ENCODE data around the gene NAA38.

Gene NAA38

GRCh38 chr17:7833795-7834541, 23.4 kb downstream of the NAA38 start, which contains the start of gene KDM6B:
Gene KDM6B, plus strand, starts transcription at chr17:7834217. Its CDS starts 11,338 bp downstream, at chr17:7845555.
- Histone ChIP-seq H2AFZ (ENCODE audit: low read depth, low read length) (0 out of 2 replicates have a peak within 1 kb of the TSS, but pooled peaks have one; percentile 36), H3K27ac (ENCODE audit: low read length) (peak within 1 kb of the TSS; percentile 90), H3K27me3 (ENCODE audit: low read depth, low read length) (no peaks in the 10 kb centered on the region), H3K4me3 (ENCODE audit: low read length) (peak within 1 kb of the TSS; percentile 97), H3K9me3 (ENCODE audit: insufficient read depth, low read length) (no peaks in the 10 kb centered on the region), H4K20me1 (ENCODE audit: insufficient read depth, low read length) (peaks cover 6% of the 10 kb centered on the region), H3K36me3 (replicated peaks; ENCODE audit: low read depth, low read length) (no peaks in the 10 kb centered on the region), H3K79me2 (ENCODE audit: low read length) (peaks cover 28% of the 10 kb centered on the region), H3K9ac (ENCODE audit: low read length) (peak within 1 kb of the TSS; percentile 75), H3K4me1 (ENCODE audit: low read length) (peaks cover 21% of the 10 kb centered on the region), H3K4me2 (ENCODE audit: low read length) (peak within 1 kb of the TSS; percentile 93)
- TF ChIP-seq CTCF (IDR thresholded peaks at IDR 0.05; ENCODE audit: low read depth, low read length): no peak
- TF ChIP-seq EZH2phosphoT487 (IDR thresholded peaks at IDR 0.05; ENCODE audit: low read depth): no peak

GRCh38 chr17:7833011-7833794, 24.2 kb downstream of the NAA38 start:
- Histone ChIP-seq H2AFZ (ENCODE audit: low read depth, low read length) (no peak overlapping the region), H4K20me1 (ENCODE audit: insufficient read depth, low read length) (no peaks in the 10 kb centered on the region), H3K4me2 (ENCODE audit: low read length) (peak overlapping the region; percentile 93), H3K36me3 (replicated peaks; ENCODE audit: low read depth, low read length) (no peaks in the 10 kb centered on the region), H3K27ac (ENCODE audit: low read length) (no peak overlapping the region), H3K9ac (ENCODE audit: low read length) (peak overlapping the region; percentile 17; the same call in 1 of the 2 replicates), H3K4me3 (ENCODE audit: low read length) (peak overlapping the region; percentile 97), H3K4me1 (ENCODE audit: low read length) (peaks cover 14% of the 10 kb centered on the region), H3K27me3 (ENCODE audit: low read depth, low read length) (no peaks in the 10 kb centered on the region), H3K9me3 (ENCODE audit: insufficient read depth, low read length) (no peaks in the 10 kb centered on the region), H3K79me2 (ENCODE audit: low read length) (peaks cover 22% of the 10 kb centered on the region)
- TF ChIP-seq CTCF (IDR thresholded peaks at IDR 0.05; ENCODE audit: low read depth, low read length): no peak
- no peak for TF ChIP-seq EZH2phosphoT487 (IDR thresholded peaks at IDR 0.05; ENCODE audit: low read depth)

GRCh38 chr17:7832431-7832830, 24.9 kb downstream of the NAA38 start:
- TF ChIP-seq CTCF (IDR thresholded peaks at IDR 0.05; ENCODE audit: low read depth, low read length): no peak
- TF ChIP-seq EZH2phosphoT487 (IDR thresholded peaks at IDR 0.05; ENCODE audit: low read depth): no peak
- Histone ChIP-seq H3K27me3 (ENCODE audit: low read depth, low read length) (no peaks in the 10 kb centered on the region), H3K9me3 (ENCODE audit: insufficient read depth, low read length) (no peaks in the 10 kb centered on the region), H3K27ac (ENCODE audit: low read length) (no peak overlapping the region), H2AFZ (ENCODE audit: low read depth, low read length) (no peak overlapping the region), H3K4me1 (ENCODE audit: low read length) (peaks cover 12% of the 10 kb centered on the region), H3K4me3 (ENCODE audit: low read length) (no peak overlapping the region), H3K36me3 (replicated peaks; ENCODE audit: low read depth, low read length) (no peaks in the 10 kb centered on the region), H4K20me1 (ENCODE audit: insufficient read depth, low read length) (no peaks in the 10 kb centered on the region), H3K4me2 (ENCODE audit: low read length) (no peak overlapping the region; the same call in 1 of the 2 replicates), H3K79me2 (ENCODE audit: low read length) (peaks cover 16% of the 10 kb centered on the region), H3K9ac (ENCODE audit: low read length) (no peak overlapping the region)

- H3K4me1 ChIP-seq (ENCODE audit: low read length): peaks cover 7% of the 10 kb centered on the region
- no peak overlapping the region for H3K4me3 ChIP-seq (ENCODE audit: low read length)
- no peak for TF ChIP-seq CTCF (IDR thresholded peaks at IDR 0.05; ENCODE audit: low read depth, low read length)
- TF ChIP-seq EZH2phosphoT487 (IDR thresholded peaks at IDR 0.05; ENCODE audit: low read depth): no peak
- 0 out of 2 replicates have a peak, but pooled peaks cover 3% of the 10 kb centered on the region for H3K27me3 ChIP-seq (ENCODE audit: low read depth, low read length)
- H3K9ac ChIP-seq (ENCODE audit: low read length): no peak overlapping the region
- peaks cover 4% of the 10 kb centered on the region; the same call in 1 of the 2 replicates for H3K79me2 ChIP-seq (ENCODE audit: low read length)
- no peak overlapping the region for H3K27ac ChIP-seq (ENCODE audit: low read length)
- H3K36me3 ChIP-seq (replicated peaks; ENCODE audit: low read depth, low read length): no peaks in the 10 kb centered on the region
- H3K9me3 ChIP-seq (ENCODE audit: insufficient read depth, low read length): no peaks in the 10 kb centered on the region
- no peak overlapping the region for H3K4me2 ChIP-seq (ENCODE audit: low read length)
- no peak overlapping the region for H2AFZ ChIP-seq (ENCODE audit: low read depth, low read length)
- no peaks in the 10 kb centered on the region for H4K20me1 ChIP-seq (ENCODE audit: insufficient read depth, low read length)
Observed at GRCh38 chr17:7831233-7831632, 26.1 kb downstream of the NAA38 start.
